Myocyte (in vitro differentiated cells): ENCODE results near the gene GTPBP6. TPM values are rescaled to one million over a fixed set of nuclear protein-coding genes. Genes with fewer than 3 reads are reported as not detected.
"Not testable (repeated sequence)": the region's sequence is repeated elsewhere in the genome, so short reads cannot be mapped to it uniquely, and the experiment has no call there.

ENCODE experiments used
- DNase-seq: peaks from one replicate; pipeline ENCODE4 v3.0.0-alpha.2; 2012; ENCODE audit warnings: low read depth
- total RNA-seq: library from RNA; depleted of rRNA; stranded (reverse); fragments of >200 nt; gene quantifications from 2 replicates; pipeline ENCODE4 v1.2.3, GENCODE V29; 2014

GTPBP6 gene
- total RNA-seq, 1 donor from 2014 or later: 82.3 TPM

- DNase-seq: no peak
Measured at GRCh38 chrX:337331-337831, 18.8 kb upstream of the GTPBP6 start.

DNA sequence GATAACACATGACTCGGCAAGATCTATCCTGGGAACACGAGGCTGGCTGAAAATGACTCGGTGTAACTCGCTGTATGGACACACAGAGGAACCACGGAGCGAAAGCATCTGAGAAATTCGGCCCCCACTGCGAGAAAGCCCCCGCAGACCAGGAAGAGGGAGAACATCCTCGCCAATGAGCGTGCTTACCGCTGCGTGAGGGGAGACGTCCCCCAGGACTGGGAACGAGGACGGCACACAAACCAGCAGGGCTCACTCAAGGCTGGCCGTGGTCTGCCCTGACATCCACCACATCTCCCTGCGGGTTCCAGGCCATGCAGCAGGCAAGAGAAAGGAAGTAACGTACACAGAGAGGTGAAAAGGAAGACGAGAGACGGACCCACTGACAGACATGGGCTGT, 17.6 kb upstream of the GTPBP6 start:
- DNase-seq: no peak

- no peak for DNase-seq
Measured at GRCh38 chrX:335758-336155, 17.2 kb upstream of the GTPBP6 start.

GRCh38 chrX:334971-335757, 16.6 kb upstream of the GTPBP6 start:
- DNase-seq: no peak

DNA sequence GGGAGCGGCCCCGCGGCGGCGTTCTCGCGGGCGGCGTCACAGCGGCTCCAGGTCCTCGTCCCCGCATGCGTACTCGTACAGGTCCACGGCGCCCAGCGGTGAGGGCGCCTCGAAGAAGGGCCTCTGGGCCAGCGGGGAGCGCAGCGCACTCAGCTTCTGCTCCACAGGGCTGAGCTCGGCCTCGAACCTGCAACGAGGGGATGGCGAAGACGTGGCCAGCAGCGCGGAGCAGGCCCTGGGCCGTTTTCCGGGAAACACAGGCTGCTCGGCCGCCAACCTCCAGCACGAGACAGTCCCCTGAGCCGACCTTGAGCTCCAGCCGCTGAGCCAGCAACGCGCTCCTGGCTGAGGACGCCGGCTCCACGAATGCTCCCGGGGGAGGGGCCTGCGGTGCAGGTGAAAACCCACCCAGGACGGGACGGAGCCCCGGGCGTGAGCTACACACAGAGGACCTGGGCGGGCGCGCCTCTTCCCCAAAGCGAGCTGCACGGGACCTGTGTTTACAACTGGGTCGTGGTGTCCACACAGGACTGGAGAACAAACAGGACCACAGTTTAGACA, 15.8 kb upstream of the GTPBP6 start:
- DNase-seq: no peak

- no peak for DNase-seq
Measured at GRCh38 chrX:333611-334311, 15.2 kb upstream of the GTPBP6 start.

DNA sequence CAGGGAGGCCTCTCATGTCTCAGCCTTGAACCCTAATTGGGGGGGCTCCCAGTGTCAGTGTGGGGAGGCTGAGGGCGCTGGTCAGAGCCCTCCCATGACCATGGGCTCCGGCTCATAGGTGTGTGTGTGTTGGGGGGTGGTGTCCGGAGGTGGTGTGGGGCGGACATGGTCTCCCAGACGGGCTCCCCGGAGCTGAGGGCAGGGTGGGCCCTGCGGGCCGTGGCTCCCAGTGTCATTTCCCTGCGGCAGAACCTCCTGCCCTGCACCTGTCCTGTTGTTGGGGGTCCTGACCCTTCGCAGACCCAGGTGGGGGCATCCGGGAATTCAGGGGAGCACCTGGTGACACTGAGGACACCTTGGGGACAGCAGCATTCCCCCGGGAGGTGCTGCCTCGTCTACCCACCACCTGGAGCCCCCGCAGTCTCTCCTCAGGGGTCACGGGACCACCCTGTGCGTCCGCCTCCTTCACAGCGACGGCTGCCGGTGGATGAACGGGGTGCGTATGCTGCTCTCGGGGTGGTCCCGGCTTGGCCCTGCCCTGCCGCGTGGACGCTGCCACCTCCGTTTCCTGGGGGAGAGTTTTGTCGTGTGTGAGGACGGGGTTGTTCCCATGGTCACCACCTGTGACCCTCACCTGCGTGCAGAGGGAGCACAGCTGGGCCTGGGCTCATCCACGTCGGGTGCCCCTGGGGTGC, 14.5 kb upstream of the GTPBP6 start:
- no peak for DNase-seq

GRCh38 chrX:332496-332860, 13.9 kb upstream of the GTPBP6 start:
- DNase-seq: no peak

- DNase-seq: no peak
Measured at GRCh38 chrX:331825-332495, 13.4 kb upstream of the GTPBP6 start.

- DNase-seq: peak; percentile 66
Measured at GRCh38 chrX:331151-331824, 12.7 kb upstream of the GTPBP6 start.

- DNase-seq: no peak
Measured at GRCh38 chrX:330726-331150, 12.1 kb upstream of the GTPBP6 start.

- DNase-seq: not testable (repeated sequence)
Measured at GRCh38 chrX:330141-330725, 11.6 kb upstream of the GTPBP6 start.

DNA sequence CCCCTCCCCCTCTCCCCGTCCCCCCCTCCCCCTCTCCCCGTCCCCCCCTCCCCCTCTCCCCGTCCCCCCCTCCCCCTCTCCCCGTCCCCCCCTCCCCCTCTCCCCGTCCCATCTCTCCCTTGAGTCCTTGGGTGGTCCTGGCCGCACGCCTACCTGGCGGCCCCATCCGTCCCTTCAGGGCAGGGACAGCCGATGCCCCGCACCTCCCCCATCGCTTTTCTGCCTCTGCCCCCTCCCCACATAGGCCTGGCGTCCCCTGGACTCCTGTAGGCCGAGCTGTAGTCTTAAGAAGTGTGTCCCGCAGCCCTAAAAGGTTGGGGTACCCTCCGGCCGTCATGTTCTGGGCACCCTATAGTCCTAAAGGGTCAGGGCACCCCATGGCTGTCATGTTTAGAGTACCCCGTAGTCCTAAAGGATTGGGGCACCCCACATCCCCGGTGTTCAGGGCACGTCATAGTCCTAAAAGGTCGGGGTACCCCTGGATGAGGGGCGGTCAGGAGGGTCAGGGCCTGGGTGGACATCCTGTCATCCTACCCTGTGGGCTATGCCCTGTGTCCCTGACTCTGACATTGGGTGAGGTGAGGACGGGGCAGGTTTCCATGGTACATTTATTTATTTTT, 10.8 kb upstream of the GTPBP6 start:
- no peak for DNase-seq

GRCh38 chrX:327660-328126, 9.1 kb upstream of the GTPBP6 start:
- DNase-seq: no peak

GRCh38 chrX:324664-325063, 6.1 kb upstream of the GTPBP6 start:
- not testable (repeated sequence) for DNase-seq

DNA sequence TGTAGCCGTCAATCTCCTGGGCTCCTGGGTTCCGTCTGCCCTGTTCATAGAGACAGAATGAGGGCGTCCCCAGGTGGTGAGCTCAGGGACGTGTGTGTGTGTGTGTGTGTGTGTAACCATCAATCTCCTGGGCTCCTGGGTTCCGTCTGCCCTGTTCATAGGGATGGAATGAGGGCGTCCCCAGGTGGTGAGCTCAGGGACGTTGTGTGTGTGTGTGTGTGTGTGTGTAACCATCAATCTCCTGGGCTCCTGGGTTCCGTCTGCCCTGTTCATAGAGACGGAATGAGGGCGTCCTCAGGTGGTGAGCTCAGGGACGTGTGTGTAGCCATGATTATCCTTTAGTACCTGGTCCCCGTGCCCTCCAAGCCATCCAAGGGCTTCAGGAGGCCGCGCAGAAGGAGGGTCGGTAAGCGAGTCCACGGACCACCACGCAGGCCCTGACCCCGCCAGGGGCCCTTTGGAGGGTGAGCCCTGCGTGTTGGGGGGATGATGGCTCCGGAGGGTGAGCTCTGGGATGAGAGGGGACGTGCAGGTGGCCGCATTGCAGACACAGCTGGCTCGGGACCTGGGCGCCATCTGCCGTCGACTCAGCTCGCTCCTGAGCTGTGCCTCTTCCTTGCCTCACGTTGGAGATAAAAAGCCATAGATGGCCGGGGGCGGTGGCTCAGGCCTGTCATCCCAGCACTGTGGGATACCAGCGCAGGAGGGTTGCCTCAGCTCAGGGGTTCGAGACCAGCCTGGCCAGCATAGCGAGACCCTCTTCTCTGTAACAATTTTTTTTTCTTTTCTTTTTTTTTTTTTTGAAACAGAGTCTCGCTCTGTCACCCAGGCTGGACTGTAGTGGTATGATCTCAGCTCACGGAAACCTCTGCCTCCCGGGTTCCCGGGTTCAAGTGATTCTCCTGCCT, 5.4 kb upstream of the GTPBP6 start:
- DNase-seq: peak; percentile 30

GRCh38 chrX:320126-320783, 1.7 kb upstream of the GTPBP6 start:
- no peak for DNase-seq

GRCh38 chrX:319579-320125, 1.1 kb upstream of the GTPBP6 start:
- DNase-seq: no peak
